Lung microvascular endothelial cell (primary cell): ENCODE data around the gene IDH3B. TPM values are rescaled to one million over a fixed set of nuclear protein-coding genes. Genes with fewer than 3 reads are reported as not detected.

ENCODE experiments used
- DNase-seq, 2 donors: peaks; one replicate each; pipeline versions ENCODE4 v3.0.0 to v3.0.0-alpha.2; 2010; ENCODE audit warnings: low read depth in 2 of 2
- total RNA-seq: library from RNA; depleted of rRNA; stranded (reverse); fragments of >200 nt; gene quantifications from 2 replicates; pipeline ENCODE4 v1.2.1, GENCODE V29; 2014

IDH3B gene
- total RNA-seq, 1 donor from 2014 or later: 95.8 TPM

- DNase-seq: no peak
These were observed 39.8 kb downstream of the IDH3B start for GRCh38 chr20:2624190-2624589.

- DNase-seq: peak in 1 of 2 donors; percentile 12
These were observed 43.9 kb downstream of the IDH3B start for GRCh38 chr20:2619961-2620595.

DNA sequence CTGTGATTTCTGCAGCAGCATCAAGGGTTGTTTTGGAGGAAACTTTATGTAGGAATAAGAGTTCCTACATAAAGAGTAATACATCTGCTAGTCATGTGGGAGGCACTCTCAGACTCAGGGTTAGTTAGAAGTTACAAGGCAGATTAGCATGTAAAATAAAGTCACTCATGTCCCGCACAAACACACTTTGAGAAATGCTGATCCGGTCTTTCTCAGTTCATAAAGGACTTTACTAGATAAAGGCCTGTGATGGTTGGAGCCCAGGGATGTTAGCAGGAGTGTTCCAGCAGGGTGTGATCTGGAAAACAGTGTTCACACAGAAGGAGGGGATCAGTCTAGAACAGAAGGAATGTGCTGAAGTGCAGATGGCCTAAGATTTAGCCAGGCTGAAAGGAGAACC is 44.7 kb downstream of the IDH3B start:
- DNase-seq: no peak

GRCh38 chr20:2618815-2619214 is 45.2 kb downstream of the IDH3B start:
- no peak for DNase-seq

GRCh38 chr20:2617099-2617714 is 46.8 kb downstream of the IDH3B start:
- DNase-seq: no peak

- no peak for DNase-seq
These were observed 47.4 kb downstream of the IDH3B start for GRCh38 chr20:2616634-2617033.

- no peak for DNase-seq
These were observed 51.9 kb downstream of the IDH3B start for GRCh38 chr20:2612073-2612472.

DNA sequence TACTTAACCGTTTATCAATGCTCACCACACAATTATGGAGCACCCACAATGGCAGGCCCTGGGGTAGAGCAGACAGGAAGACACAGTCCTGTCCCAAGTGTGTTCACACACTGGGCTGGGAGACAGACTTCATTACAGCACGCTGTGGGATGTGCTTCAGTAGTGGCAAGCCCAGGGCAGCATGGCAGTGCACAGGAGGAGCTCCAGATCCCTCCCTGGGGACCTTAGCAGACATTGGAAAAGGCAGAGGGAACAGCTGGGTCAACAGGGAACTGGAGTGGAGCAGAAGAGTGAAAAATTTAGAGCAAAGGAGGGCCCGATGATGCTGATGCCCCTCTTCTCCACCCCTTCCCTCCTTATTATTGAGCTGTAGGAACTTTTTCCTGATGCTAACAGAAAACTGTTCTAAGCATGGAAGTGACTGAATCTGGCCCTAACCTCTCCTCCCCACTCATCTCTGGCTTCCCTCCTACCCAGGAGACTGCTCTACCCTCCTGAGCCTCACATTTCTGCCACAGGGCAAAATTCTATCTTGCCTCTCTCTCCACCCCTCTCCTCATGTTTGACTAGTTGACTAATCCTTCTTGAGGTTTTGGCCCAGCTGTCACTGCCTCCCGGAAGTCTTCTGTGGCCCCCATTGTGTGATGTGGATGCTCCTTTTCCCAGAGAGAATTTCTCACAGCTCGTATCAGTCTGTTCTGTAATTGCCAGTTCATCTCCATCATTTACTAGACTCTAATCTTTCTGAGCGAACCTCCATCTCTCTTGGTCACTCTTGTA is 52.9 kb downstream of the IDH3B start:
- no peak for DNase-seq

DNA sequence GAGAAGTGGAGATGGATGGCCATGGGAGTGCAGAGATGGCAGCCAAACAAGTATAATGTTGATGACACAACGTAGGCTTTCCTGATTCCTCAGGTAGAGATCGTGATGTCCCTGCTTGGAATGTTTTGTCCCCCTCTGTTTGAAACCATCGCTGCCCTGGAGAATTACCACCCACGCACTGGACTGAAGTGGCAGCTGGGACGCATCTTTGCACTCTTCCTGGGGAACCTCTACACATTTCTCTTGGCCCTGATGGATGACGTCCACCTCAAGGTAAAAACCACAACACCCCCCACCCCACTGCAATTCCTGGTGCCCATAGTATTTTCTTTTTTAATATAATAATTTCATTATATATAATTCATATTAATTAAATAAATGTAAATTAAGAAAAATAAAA is 53.7 kb downstream of the IDH3B start:
- DNase-seq: no peak

Other genes starting within 250 kb of the IDH3B start
- gene SNRPB, start 193.4 kb downstream of the IDH3B start, total RNA-seq: 147 and 211 TPM in 2 replicates
- gene ZNF343, start 155.3 kb downstream of the IDH3B start, total RNA-seq: 4.6 and 7.3 TPM in 2 replicates
- not detected in 2 replicates for gene TMC2, start 127.6 kb downstream of the IDH3B start, total RNA-seq
- gene NOP56, start 11.6 kb downstream of the IDH3B start, total RNA-seq: 99.8 and 125 TPM in 2 replicates
- 0.87 and 3.8 TPM in 2 replicates for gene EBF4, start 28.6 kb upstream of the IDH3B start, total RNA-seq
- gene CPXM1, start 136.4 kb upstream of the IDH3B start, total RNA-seq: 0.22 and 0.79 TPM in 2 replicates
- gene C20orf141, start 150.8 kb upstream of the IDH3B start, total RNA-seq: not detected in 2 replicates
- not detected in 2 replicates for gene TMEM239, start 152.1 kb upstream of the IDH3B start, total RNA-seq
- gene PCED1A, start 176.4 kb upstream of the IDH3B start, total RNA-seq: 9.4 and 21.2 TPM in 2 replicates
- gene VPS16, start 176.5 kb upstream of the IDH3B start, total RNA-seq: 35.1 and 39.1 TPM in 2 replicates
- gene PTPRA, start 209.3 kb upstream of the IDH3B start, total RNA-seq: 19.8 and 22.2 TPM in 2 replicates